Stimulated activated CD4-positive, alpha-beta T cell treated with anti-CD3 and anti-CD28 coated beads, TNF-alpha, amount 100 ng/mL, for 48 hours (primary cell): ENCODE measurements around the gene APMAP.
"Not testable (repeated sequence)": the region's sequence is repeated elsewhere in the genome, so short reads cannot be mapped to it uniquely, and the experiment has no call there.

Experiments used
- DNase-seq, 3 donors: peaks; one replicate each; pipeline ENCODE4 v3.0.0-alpha.2; 2020; ENCODE audit warnings: low read depth in 3 of 3

The APMAP gene

GRCh38 chr20:24952376-24953208, 40.0 kb downstream of the APMAP start:
- DNase-seq: no peak

DNA sequence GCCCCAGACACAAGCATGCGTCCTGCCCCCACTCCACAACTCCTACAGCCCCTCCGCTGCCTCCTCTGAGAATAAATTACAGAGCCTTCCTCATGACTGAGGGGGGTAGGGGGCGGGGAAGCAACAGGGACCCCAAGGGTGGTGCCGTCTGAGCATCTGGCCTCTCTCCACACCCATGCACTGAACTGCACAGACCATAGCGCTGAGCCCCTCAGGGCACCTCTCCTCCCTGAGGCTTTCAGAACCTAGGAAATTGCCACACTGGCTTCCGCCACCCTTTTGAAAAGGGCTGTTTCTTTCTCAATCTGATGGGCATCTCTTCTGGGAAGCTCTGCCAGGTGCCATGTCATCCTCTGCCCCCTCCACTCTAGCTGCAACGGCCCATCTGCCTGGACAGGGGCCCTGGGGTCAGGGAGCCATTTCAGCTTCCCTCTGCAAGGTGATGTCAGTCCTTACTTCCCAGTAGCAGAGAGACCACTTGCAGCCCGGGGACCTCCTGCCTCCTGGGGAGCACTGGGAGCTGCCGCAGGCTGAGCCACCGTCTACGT, 40.9 kb downstream of the APMAP start:
- no peak for DNase-seq

GRCh38 chr20:24950836-24951525, 41.6 kb downstream of the APMAP start:
- no peak for DNase-seq

GRCh38 chr20:24950128-24950835, 42.3 kb downstream of the APMAP start:
- no peak for DNase-seq

GRCh38 chr20:24949756-24950127, 42.8 kb downstream of the APMAP start:
- no peak for DNase-seq

GRCh38 chr20:24948939-24949679, 43.4 kb downstream of the APMAP start, which contains the start of gene CST7:
TSS of gene CST7 (plus strand) at chr20:24949269. CDS start at chr20:24949506, 237 bp downstream.
- peak; percentile 53 to 84 (median 76) for DNase-seq

GRCh38 chr20:24948396-24948938, 44.1 kb downstream of the APMAP start:
- DNase-seq: not testable (repeated sequence)

DNA sequence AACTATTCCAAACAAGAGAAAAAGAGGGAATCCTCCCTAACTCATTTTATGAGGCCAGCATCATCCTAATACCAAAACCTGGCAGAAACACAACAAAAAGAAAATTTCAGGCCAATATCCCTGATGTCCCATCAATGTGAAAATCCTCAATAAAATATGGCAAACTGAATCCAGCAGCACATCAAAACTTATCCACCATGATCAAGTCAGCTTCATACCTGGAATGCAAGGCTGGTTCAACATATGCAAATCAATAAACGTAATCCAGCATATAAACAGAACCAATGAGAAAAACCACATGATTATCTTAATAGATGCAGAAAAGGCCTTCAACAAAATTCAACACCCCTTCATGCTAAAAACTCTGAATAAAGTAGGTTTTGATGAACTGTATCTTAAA, 46.2 kb downstream of the APMAP start:
- not testable (repeated sequence) for DNase-seq

DNA sequence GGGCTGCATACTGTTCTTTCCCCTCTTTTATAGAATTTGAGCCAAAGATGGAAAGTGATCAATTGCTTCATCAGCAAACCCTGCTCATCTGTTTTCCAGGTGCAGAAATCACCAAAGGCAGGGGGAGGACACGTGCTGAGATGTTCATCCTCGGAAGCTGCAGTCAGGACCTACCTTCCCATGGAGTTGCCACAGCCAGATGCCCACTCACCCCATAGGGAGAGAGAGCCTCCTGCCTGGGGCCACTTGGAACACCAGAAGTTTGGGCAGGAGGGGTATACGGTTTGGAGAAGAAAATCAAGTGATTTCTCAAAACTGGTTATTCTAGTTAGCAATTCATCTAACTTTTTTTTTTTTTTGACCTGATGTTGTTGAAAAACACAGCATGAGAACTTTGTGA, 48.8 kb downstream of the APMAP start:
- DNase-seq: no peak

- no peak for DNase-seq
These were observed 49.4 kb downstream of the APMAP start for GRCh38 chr20:24943196-24943595.

GRCh38 chr20:24942679-24943078, 49.9 kb downstream of the APMAP start:
- DNase-seq: no peak

GRCh38 chr20:24939036-24939435, 53.5 kb downstream of the APMAP start:
- no peak for DNase-seq

GRCh38 chr20:24938498-24938897, 54.1 kb downstream of the APMAP start:
- DNase-seq: no peak

DNA sequence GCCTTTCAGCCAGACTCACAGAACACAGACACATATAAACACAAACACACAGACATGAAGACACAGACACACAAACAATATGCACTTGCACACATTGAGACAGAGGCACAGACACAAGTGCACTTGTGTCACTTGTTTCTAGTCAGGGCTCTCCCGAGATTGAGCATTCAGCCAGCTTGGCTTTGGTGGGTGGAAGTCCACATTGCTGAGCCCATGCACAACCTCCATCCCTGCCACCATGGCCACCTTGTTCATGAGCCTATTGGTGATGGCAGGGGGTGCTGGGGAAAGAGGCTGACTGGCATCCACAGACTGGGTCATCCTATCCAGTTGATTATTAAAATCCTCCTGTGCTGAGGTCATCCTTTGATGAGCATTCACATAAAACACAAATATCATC, 55.0 kb downstream of the APMAP start:
- DNase-seq: no peak

- DNase-seq: no peak
These were observed 55.8 kb downstream of the APMAP start for GRCh38 chr20:24936526-24937407.

DNA sequence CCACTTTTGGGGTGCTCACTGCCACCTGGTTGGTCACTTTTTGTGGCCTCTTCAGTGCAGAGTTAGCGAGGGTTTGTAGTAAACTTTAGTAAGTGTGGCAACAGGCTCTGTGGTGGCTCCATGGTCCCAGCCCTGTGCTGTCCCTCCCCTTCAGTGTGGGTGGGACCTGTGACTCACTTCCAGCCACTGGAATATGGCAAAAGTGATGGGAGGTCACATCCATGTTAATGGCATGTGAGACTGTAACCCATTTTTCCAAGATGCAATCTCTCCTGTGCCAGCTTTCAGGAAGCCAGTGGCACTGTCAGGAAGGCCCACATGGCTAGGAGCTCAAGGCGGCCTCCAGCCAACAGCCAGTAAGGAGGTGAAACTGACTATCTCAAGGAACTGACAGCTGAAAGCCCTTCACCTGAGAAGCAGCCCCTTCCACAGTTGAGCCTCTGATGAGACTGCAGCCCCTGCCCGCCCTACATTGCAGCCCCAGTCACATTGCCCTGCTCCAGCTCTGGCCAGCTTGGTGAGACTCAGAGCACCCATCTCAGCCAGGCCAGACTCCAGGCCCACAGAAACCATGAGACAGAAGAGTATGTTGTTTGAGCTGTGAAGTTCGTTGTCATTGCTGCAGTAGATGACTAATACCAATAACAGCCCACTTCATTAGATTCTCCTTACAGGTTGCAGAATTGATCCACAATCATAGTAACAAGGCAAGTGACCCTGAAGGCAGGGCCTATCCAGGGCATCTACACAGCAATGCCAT, 56.6 kb downstream of the APMAP start:
- no peak for DNase-seq

GRCh38 chr20:24935140-24935539, 57.4 kb downstream of the APMAP start:
- no peak for DNase-seq

GRCh38 chr20:24934716-24935115, 57.8 kb downstream of the APMAP start:
- no peak for DNase-seq

- no peak for DNase-seq
These were observed 58.4 kb downstream of the APMAP start for GRCh38 chr20:24934101-24934661.
